Measurements from ENCODE around the gene INTS14. TPM values are rescaled to one million over a fixed set of nuclear protein-coding genes. Genes with fewer than 3 reads are reported as not detected.

INTS14 gene
- total RNA-seq, 1 donor, result 31.7 TPM

- no peak overlapping the region for H3K4me3 ChIP-seq (ENCODE audit: low read depth, low read length)
- DNase-seq (ENCODE audit: low read depth), result no peak
- TF ChIP-seq CTCF (IDR thresholded peaks at IDR 0.05; ENCODE audit: insufficient read depth, low read length), result no peak
Observed at GRCh38 chr15:65651831-65652749, 41.2 kb upstream of the INTS14 start.

- no peak overlapping the region for H3K4me3 ChIP-seq (ENCODE audit: low read depth, low read length)
- no peak for TF ChIP-seq CTCF (IDR thresholded peaks at IDR 0.05; ENCODE audit: insufficient read depth, low read length)
- DNase-seq (ENCODE audit: low read depth), result no peak
Observed at GRCh38 chr15:65651042-65651322, 40.1 kb upstream of the INTS14 start.

- no peak for TF ChIP-seq CTCF (IDR thresholded peaks at IDR 0.05; ENCODE audit: insufficient read depth, low read length)
- no peak overlapping the region for H3K4me3 ChIP-seq (ENCODE audit: low read depth, low read length)
- DNase-seq (ENCODE audit: low read depth), result no peak
Observed at GRCh38 chr15:65650312-65651041, 39.5 kb upstream of the INTS14 start.

GRCh38 chr15:65646486-65646885 is 35.6 kb upstream of the INTS14 start:
- no peak for TF ChIP-seq CTCF (IDR thresholded peaks at IDR 0.05; ENCODE audit: insufficient read depth, low read length)
- DNase-seq (ENCODE audit: low read depth), result no peak
- H3K4me3 ChIP-seq (ENCODE audit: low read depth, low read length), result no peak overlapping the region

GRCh38 chr15:65645392-65645791 is 34.5 kb upstream of the INTS14 start:
- TF ChIP-seq CTCF (IDR thresholded peaks at IDR 0.05; ENCODE audit: insufficient read depth, low read length), result no peak
- DNase-seq (ENCODE audit: low read depth), result no peak
- no peak overlapping the region for H3K4me3 ChIP-seq (ENCODE audit: low read depth, low read length)

- H3K4me3 ChIP-seq (ENCODE audit: low read depth, low read length), result no peak overlapping the region
- no peak for DNase-seq (ENCODE audit: low read depth)
- no peak for TF ChIP-seq CTCF (IDR thresholded peaks at IDR 0.05; ENCODE audit: insufficient read depth, low read length)
Observed at GRCh38 chr15:65644282-65644681, 33.4 kb upstream of the INTS14 start.
